Chondrocyte (in vitro differentiated cells): Measurements from ENCODE around the gene CBL. TPM values are rescaled to one million over a fixed set of nuclear protein-coding genes. Genes with fewer than 3 reads are reported as not detected.
A peak's percentile ranks its signal among the peaks of the same experiment; 100 is the strongest.

ENCODE experiments used
- DNase-seq: peaks from one replicate; pipeline ENCODE4 v3.0.0; 2021; ENCODE audit warnings: mixed read lengths, low spot score
- H3K27ac Mint-ChIP-seq: one replicate; pipeline ENCODE4 v1.8.0; 2021; ENCODE audit warnings: mild to moderate bottlenecking, moderate library complexity, mixed read lengths; ENCODE audit not compliant: unreplicated experiment
- H3K27me3 Mint-ChIP-seq: 2 replicates; pipeline ENCODE4 v1.8.0; 2021; ENCODE audit warnings: low read depth, mixed read lengths
- H3K36me3 Mint-ChIP-seq: 2 replicates; pipeline ENCODE4 v1.8.0; 2021; ENCODE audit warnings: low read depth, mixed read lengths
- H3K4me1 Mint-ChIP-seq: 2 replicates; pipeline ENCODE4 v1.8.0; 2021; ENCODE audit warnings: low read depth, mild to moderate bottlenecking, mixed read lengths
- H3K4me3 Mint-ChIP-seq: one replicate; pipeline ENCODE4 v1.8.0; 2021; ENCODE audit warnings: mild to moderate bottlenecking, moderate library complexity, mixed read lengths; ENCODE audit not compliant: unreplicated experiment
- H3K9me3 Mint-ChIP-seq: 2 replicates; pipeline ENCODE4 v1.8.0; 2021; ENCODE audit warnings: low read depth, mixed read lengths
- total RNA-seq: library from RNA; stranded (reverse); gene quantifications from 3 replicates; pipeline ENCODE4 v1.2.1, GENCODE V29; 2021
- TF ChIP-seq, protein P1 (sequence below): fragments of 200-600 bp; sonication (generic); IDR thresholded peaks from 2 replicates; pipeline ENCODE4 v1.5.0; 2021; ENCODE audit warnings: antibody characterized with exemption, mild to moderate bottlenecking, moderate library complexity

The CBL gene
- total RNA-seq, 1 donor from 2014 or later: 25.8 TPM

DNA sequence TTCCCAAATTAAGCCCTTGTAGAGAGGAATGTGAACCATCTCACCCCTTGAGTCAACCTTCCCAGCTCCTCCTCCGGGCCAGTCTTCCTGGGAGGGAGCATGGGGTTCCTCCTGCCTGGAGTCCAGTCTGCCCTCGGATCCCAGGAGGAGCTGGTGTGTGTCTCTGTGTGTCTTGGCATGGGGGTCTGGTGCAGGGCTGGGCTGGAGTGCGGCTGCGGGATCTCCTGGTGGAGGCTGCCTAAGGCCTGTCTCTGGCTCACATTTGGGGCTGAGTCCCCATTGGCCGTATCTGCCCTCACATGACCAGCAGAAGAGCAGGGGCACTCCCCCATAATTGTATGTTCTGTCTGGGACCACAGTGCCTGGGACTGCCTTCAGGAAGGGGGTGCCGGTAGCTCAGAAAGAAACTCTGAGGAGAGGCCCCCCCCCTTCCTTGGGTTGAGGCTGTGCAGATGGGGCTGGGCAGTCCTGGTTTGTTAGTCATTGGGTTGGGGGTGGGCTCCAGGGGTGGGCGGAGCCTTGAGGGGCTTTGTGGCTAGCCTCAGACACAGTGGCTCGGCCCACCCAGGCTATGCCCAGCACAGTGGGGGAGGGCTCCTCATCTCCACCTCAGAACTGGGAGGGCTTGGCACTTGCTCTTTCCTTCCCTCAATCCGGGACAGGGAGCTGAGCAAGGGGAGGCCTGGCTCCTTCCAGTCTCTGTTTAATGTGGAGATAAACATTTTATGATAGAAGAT lies 131.6 kb downstream of the CBL start:
- Mint-ChIP-seq H3K27me3 (peaks cover 2% of the 10 kb centered on the region), H3K36me3 (no peaks in the 10 kb centered on the region), H3K27ac (peak overlapping the region; percentile 89), H3K4me1 (peaks cover 59% of the 10 kb centered on the region), H3K4me3 (peak overlapping the region; percentile 73), H3K9me3 (no peaks in the 10 kb centered on the region)
- DNase-seq: peak; percentile 77
- TF ChIP-seq, protein P1, sequence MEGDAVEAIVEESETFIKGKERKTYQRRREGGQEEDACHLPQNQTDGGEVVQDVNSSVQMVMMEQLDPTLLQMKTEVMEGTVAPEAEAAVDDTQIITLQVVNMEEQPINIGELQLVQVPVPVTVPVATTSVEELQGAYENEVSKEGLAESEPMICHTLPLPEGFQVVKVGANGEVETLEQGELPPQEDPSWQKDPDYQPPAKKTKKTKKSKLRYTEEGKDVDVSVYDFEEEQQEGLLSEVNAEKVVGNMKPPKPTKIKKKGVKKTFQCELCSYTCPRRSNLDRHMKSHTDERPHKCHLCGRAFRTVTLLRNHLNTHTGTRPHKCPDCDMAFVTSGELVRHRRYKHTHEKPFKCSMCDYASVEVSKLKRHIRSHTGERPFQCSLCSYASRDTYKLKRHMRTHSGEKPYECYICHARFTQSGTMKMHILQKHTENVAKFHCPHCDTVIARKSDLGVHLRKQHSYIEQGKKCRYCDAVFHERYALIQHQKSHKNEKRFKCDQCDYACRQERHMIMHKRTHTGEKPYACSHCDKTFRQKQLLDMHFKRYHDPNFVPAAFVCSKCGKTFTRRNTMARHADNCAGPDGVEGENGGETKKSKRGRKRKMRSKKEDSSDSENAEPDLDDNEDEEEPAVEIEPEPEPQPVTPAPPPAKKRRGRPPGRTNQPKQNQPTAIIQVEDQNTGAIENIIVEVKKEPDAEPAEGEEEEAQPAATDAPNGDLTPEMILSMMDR: no peak

DNA sequence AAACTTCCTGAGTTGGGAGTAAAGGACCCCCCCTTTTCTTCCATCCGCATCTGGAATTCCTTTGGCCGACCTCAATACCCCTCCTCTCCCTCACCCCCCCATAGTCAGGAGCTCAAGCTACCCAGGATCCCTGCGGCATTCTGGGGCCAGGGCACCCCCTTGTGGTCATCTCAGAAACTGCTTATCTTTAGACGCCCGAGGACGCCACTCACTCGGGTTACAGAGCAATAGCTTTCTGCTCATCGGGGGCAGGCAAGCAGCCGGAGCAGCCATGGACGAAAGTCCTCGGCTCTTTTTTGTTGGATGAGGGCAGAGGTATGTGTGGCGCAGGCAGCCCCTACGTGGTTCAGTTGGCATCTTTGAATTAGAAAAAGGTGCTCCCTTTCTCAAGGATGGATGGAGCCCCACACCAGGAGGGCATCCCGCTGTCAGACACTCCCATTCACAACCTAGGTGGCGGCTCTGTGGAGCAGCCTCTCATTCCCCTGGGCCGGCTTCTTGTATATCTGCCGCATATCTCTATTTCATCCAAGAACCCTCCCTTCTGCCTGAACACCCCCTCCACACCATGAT lies 132.3 kb downstream of the CBL start:
- Mint-ChIP-seq H3K27ac (peak overlapping the region; percentile 89), H3K27me3 (peaks cover 5% of the 10 kb centered on the region), H3K4me1 (peaks cover 59% of the 10 kb centered on the region), H3K4me3 (peak overlapping the region; percentile 73), H3K9me3 (no peaks in the 10 kb centered on the region), H3K36me3 (no peaks in the 10 kb centered on the region)
- DNase-seq: peak; percentile 56
- TF ChIP-seq, protein P1: peak; percentile 87

DNA sequence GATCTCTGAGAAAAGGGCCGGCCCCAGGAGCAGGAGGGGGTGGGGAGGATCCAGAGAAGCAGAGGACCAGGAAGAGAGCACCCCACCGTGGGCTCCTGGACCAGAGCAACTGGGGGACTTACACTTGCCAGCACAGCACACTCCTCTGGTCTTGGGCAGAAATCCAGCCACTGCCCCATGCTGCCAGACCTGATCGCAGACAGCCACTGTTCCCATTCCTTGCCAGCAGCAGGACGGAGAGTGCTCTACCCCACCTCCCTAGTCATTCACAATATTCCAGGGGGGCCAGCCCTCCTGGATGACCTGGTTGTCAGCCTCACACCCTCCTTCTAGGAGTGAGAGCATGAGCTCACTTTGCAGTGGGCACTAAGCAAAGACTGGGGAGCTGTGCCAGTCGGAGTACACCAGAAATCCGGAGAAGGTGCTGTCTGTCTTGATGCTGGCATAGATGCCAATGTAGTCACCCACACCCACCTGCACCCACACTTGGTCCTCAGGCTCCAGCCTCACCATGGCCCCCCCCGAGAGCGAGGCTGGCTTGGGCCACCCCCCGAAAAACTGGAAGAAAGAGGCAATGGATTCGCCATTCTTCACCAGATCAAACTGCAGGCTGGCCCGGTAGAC lies 132.9 kb downstream of the CBL start:
- Mint-ChIP-seq H3K27ac (peak overlapping the region; percentile 89), H3K9me3 (no peaks in the 10 kb centered on the region), H3K27me3 (peaks cover 8% of the 10 kb centered on the region), H3K36me3 (no peaks in the 10 kb centered on the region), H3K4me3 (peak overlapping the region; percentile 73), H3K4me1 (peaks cover 56% of the 10 kb centered on the region)
- TF ChIP-seq, protein P1: no peak
- peak; percentile 37 for DNase-seq

DNA sequence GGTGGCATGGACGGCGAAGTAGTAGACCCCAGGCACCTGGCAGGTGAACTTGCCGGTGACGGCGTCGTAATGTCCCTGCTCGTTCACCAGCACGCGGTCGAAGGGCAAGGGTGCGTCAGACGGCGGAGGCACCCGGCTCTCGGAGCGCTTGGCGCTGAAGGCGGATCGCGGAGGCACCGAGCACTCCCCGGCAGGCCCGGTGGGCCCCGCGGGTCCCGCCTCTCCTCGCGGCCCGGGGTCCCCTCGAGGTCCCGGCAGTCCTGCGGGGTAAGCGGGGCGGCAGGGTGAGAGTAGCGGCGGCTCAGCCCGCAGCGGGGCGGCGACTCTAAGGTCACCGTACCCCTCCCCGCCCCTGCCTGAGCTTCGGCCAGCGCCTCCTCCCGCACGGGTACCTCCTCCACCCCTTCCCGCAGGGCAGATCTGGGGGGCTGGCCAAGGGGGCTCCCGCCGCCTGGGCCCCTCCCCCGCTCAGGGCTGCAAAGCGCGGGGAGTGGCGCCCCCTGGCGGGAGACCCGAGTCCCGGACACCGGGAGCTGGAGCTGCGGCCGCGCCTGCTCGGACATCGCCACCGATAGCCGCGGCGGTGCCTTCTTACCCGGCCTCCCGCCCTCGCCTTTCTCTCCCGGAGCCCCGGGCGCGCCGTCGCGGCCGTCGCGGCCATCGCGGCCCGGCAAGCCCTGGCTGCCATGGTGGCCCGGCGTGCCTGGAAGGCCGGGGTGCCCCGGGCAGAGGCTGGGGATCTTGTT lies 133.6 kb downstream of the CBL start:
- no peaks in the 10 kb centered on the region for H3K36me3 Mint-ChIP-seq
- peak overlapping the region; percentile 73 for H3K4me3 Mint-ChIP-seq
- DNase-seq: peak; percentile 94
- H3K9me3 Mint-ChIP-seq: no peaks in the 10 kb centered on the region
- TF ChIP-seq, protein P1: peak; percentile 100
- peaks cover 11% of the 10 kb centered on the region for H3K27me3 Mint-ChIP-seq
- peaks cover 54% of the 10 kb centered on the region for H3K4me1 Mint-ChIP-seq
- no peak overlapping the region for H3K27ac Mint-ChIP-seq
